Neural crest cell (in vitro differentiated cells): ENCODE measurements around the gene SLC39A7. TPM values are rescaled to one million over a fixed set of nuclear protein-coding genes. Genes with fewer than 3 reads are reported as not detected.

Source experiments
- DNase-seq: peaks from one replicate; pipeline ENCODE4 v3.0.0; 2021; ENCODE audit warnings: low read depth, mixed read lengths, low spot score
- H3K27ac Mint-ChIP-seq: one replicate; pipeline ENCODE4 v1.8.0; 2021; ENCODE audit warnings: mild to moderate bottlenecking, mixed read lengths; ENCODE audit not compliant: unreplicated experiment
- H3K27me3 Mint-ChIP-seq: 2 replicates; pipeline ENCODE4 v1.8.0; 2021; ENCODE audit warnings: low read depth, mild to moderate bottlenecking, mixed read lengths
- H3K36me3 Mint-ChIP-seq: 2 replicates; pipeline ENCODE4 v1.8.0; 2021; ENCODE audit warnings: low read depth, mild to moderate bottlenecking, mixed read lengths
- H3K4me1 Mint-ChIP-seq: 2 replicates; pipeline ENCODE4 v1.8.0; 2021; ENCODE audit warnings: mixed read lengths
- H3K4me3 Mint-ChIP-seq: one replicate; pipeline ENCODE4 v1.8.0; 2021; ENCODE audit warnings: mild to moderate bottlenecking, mixed read lengths
- H3K9me3 Mint-ChIP-seq: 2 replicates; pipeline ENCODE4 v1.8.0; 2021; ENCODE audit warnings: mixed read lengths
- total RNA-seq: library from RNA; stranded (reverse); gene quantifications from 2 replicates; pipeline ENCODE4 v1.2.1, GENCODE V29; 2021
- TF ChIP-seq, protein P1 (sequence below): fragments of 200-600 bp; sonication (generic); conservative IDR thresholded peaks from 2 replicates; pipeline ENCODE4 v1.5.0; 2021; ENCODE audit warnings: antibody characterized with exemption, mild to moderate bottlenecking

SLC39A7 gene
- total RNA-seq, 1 donor from 2014 or later = 103 TPM

DNA sequence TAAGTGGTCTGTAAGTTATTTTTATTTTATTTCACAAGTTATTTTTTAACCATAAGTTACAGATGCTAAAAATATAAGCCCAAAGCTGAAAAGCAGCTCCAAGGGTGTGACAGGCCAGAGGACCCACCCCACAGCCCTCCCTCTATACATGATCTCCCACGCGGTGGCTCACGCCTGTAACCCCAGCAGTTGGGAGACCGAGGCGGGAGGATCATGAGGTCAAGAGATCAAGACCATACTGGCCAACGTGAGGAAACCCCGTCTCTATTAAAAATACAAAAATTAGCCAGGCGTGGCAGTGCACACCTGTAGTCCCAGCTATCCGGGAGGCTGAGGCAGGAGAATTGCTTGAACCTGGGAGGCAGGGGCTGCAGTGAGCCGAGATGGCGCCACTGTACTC, 40.6 kb upstream of the SLC39A7 start:
- Mint-ChIP-seq H3K4me3 (no peak overlapping the region), H3K4me1 (peaks cover 13% of the 10 kb centered on the region), H3K27ac (no peak overlapping the region)

DNA sequence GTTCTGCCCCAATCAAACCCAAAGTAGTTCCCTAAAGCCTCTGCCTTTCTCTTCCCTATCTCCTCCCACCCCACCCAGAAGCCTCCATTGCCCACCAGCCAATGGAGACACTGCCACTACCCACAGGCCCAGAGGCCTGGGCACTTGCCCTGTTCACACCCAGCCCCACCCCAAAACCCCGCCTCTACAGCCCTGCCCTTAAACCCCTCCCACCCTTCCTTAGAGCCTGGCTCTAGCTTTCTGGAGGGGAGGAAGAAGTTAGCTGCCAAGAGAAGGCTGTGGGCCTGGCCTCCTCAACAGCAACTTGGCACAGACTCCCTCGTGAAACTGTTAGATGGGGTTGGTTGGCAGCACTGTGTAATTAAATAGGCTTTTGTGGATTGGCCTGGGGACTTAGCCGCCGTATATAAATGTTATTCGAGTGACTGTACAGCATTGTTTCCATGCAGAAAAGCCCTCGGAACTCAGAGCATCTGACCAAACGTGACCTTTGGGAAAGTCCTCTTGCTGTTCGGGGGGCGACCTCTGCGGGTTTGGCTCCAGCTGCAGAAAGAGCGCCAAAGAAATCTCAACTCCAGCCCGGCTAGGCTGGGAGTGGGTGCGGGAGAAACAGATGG, 39.8 kb upstream of the SLC39A7 start:
- TF ChIP-seq, protein P1, sequence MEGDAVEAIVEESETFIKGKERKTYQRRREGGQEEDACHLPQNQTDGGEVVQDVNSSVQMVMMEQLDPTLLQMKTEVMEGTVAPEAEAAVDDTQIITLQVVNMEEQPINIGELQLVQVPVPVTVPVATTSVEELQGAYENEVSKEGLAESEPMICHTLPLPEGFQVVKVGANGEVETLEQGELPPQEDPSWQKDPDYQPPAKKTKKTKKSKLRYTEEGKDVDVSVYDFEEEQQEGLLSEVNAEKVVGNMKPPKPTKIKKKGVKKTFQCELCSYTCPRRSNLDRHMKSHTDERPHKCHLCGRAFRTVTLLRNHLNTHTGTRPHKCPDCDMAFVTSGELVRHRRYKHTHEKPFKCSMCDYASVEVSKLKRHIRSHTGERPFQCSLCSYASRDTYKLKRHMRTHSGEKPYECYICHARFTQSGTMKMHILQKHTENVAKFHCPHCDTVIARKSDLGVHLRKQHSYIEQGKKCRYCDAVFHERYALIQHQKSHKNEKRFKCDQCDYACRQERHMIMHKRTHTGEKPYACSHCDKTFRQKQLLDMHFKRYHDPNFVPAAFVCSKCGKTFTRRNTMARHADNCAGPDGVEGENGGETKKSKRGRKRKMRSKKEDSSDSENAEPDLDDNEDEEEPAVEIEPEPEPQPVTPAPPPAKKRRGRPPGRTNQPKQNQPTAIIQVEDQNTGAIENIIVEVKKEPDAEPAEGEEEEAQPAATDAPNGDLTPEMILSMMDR = no peak
- H3K4me3 Mint-ChIP-seq = peak overlapping the region; percentile 74
- no peaks in the 10 kb centered on the region for H3K9me3 Mint-ChIP-seq
- H3K27ac Mint-ChIP-seq = no peak overlapping the region
- H3K4me1 Mint-ChIP-seq = peaks cover 13% of the 10 kb centered on the region
- no peaks in the 10 kb centered on the region for H3K36me3 Mint-ChIP-seq
- DNase-seq = no peak
- H3K27me3 Mint-ChIP-seq = peaks cover 4% of the 10 kb centered on the region

More for the DNA sequence above, 40.6 kb upstream of the SLC39A7 start:
- DNase-seq = no peak
- TF ChIP-seq, protein P1 = no peak
- Mint-ChIP-seq H3K27me3 (peaks cover 4% of the 10 kb centered on the region), H3K36me3 (no peaks in the 10 kb centered on the region), H3K9me3 (no peaks in the 10 kb centered on the region)

DNA sequence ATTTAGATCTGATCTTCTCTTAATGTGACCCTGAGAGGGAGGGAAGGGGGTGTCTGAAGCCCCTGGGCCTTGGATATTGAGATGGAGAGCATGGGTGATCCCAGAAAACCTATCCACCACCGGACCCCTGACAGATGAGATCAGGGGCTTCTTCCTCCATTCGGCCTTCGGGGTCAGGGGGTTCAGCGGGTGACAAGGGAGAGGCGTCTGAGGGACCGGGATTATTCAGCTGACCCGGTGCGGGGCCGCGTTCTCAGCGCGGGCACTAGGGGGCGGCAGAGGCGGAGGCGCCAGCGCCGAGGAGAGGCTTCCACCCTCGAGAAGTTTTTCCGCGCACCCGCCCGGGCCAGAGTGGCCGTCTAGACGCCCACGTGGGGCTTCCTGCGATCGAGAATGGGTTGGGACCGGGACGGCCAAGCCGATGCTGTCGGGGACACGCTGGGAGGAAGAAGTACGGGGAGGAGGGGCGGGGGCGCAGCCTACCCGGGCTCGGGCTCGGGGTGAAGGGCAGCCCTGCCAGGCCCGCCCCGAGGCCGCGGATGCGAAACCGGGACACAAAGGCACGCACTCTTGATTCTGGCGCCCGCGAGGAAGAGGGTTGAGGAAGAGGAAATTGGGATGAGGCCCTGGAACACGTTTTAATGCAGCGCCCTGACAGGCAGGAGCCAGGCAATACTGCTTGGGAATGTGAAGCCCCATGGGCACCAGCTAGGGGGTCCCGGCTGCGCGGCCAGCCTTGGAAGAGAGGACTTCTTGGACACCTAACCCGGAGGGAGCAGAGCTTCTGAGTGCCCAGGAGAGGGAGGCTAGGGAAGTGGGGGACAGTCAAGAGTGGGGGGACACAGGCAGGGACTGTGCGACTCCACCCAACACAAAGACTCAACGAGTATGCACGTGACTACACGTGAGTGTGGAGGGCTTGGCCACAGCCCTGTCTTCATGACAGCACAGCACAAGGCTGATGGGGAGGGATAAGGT, 39.0 kb upstream of the SLC39A7 start:
- H3K27ac Mint-ChIP-seq = peak overlapping the region; percentile 57
- peaks cover 13% of the 10 kb centered on the region for H3K4me1 Mint-ChIP-seq
- H3K27me3 Mint-ChIP-seq = peaks cover 4% of the 10 kb centered on the region
- H3K4me3 Mint-ChIP-seq = peak overlapping the region; percentile 74
- no peaks in the 10 kb centered on the region for H3K9me3 Mint-ChIP-seq
- DNase-seq = peak; percentile 86
- TF ChIP-seq, protein P1 = peak; percentile 94
- H3K36me3 Mint-ChIP-seq = no peaks in the 10 kb centered on the region

DNA sequence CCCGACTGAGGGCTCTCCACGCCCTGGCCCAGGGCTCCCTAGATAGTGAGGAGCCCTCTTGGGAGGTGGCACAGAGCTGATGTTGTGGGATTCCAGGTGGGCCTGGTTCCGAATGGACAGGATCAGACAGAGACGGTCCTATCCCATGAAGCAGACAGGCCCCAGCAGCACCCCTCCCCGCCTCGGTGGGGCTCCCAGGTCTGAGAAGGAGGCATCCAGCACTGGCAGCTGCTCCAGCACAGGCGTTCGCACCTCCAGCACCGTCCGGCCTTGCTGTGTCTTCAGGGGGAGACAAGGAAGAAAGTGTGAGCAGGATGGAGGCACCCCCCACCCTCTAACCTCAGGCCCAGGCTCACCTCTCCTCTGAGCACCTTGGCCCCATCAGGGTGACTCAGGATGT, 37.1 kb upstream of the SLC39A7 start:
- Mint-ChIP-seq H3K27me3 (peaks cover 4% of the 10 kb centered on the region), H3K9me3 (no peaks in the 10 kb centered on the region), H3K4me3 (no peak overlapping the region), H3K27ac (no peak overlapping the region), H3K36me3 (no peaks in the 10 kb centered on the region), H3K4me1 (peaks cover 13% of the 10 kb centered on the region)
- TF ChIP-seq, protein P1 = no peak
- DNase-seq = no peak

DNA sequence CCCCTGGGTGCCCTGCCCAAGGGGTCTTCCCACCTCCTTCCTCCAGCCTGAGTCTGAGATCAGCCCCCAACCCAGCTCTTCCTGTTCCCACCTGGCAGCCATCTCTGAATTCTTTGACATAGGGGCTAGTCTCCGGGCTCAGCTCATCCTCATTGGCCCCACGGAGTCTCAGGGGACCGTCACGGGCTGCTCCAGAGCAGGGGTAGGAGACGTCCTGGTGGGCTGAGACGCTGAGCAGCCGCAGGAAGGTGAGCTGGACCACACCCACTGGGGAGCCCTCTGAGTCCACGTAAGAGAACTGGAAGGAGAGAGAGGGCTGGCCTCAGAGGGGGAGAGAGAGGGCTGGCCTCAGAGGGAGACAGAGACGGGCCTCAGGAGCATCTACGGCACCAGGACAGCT, 36.5 kb upstream of the SLC39A7 start:
- H3K27ac Mint-ChIP-seq = no peak overlapping the region
- TF ChIP-seq, protein P1 = no peak
- no peaks in the 10 kb centered on the region for H3K36me3 Mint-ChIP-seq
- H3K9me3 Mint-ChIP-seq = no peaks in the 10 kb centered on the region
- peaks cover 13% of the 10 kb centered on the region for H3K4me1 Mint-ChIP-seq
- peaks cover 4% of the 10 kb centered on the region for H3K27me3 Mint-ChIP-seq
- no peak overlapping the region for H3K4me3 Mint-ChIP-seq
- no peak for DNase-seq
